ENCODE results near the gene GIMD1. TPM values are rescaled to one million over a fixed set of nuclear protein-coding genes. Genes with fewer than 3 reads are reported as not detected.

The GIMD1 gene
- polyA plus RNA-seq, 1 of the 3 experiments (the other 2 are of a cell fraction): not detected

DNA sequence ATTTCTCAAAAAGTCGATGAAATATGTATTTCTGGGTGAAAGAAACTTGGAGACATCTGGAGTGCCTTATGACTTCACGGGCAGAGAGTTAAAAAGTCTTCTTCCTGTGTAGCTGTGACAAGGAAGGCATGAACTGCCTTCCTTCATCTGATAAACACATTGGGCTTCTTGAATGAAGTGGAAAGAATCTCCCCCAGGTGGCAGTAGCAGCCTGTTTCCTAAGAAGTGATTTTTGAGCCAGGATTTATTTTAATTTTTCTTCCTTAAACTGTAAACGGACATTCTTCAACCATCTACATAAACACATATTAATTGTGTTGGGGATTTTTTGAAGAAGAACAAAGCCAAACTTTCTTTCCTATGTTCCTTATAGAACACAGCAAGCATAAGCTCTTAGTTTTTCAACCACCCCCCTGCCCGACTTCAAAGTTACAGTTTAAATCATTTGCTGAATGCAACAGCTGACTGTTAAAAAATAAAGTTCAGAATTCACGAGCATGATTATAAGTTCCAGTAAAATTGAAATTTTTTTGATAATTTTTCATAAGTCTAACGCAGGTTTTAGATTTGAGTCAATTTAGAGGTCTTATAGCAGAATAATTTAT lies 980 bp upstream of the GIMD1 start:
- WGBS (ENCODE audit: low lambda C conversion rate): 7% methylated on average over 6 of the region's 6 CpGs
- no peaks in the 10 kb centered on the region for H3K36me3 ChIP-seq (replicated peaks in 1 of 2; ENCODE audit: control insufficient read depth in 1 of 2, insufficient read depth in 2 of 2, low read length in 1 of 2)
- no peaks in the 10 kb centered on the region for H3K27me3 ChIP-seq (ENCODE audit: insufficient read depth)
- H3K4me2 ChIP-seq: peak overlapping the region; percentile 20; the same call in 1 of the 2 replicates
- ChIA-PET CTCF (interaction anchor here (0.7 to 2.5 kb wide), 24 partner anchors 10 to 1149 kb away, joined by 3 to 23 read pairs (median 4); partner anchors contain the start of gene TBCK), POLR2A (no interaction called here)
- H3K79me2 ChIP-seq (ENCODE audit: insufficient read depth): no peaks in the 10 kb centered on the region
- H3K4me1 ChIP-seq (ENCODE audit: control insufficient read depth in 1 of 2, insufficient read depth in 2 of 2, low read depth in 1 of 2, low read length in 1 of 2): peaks cover 0 to 8% of the 10 kb centered on the region in 2 experiments; a peak in 2 of 4 replicates
- no peak overlapping the region for H3K9ac ChIP-seq
- no peaks in the 10 kb centered on the region for H4K20me1 ChIP-seq (ENCODE audit: insufficient read depth)
- peaks cover 20% of the 10 kb centered on the region for H3F3A ChIP-seq (replicated peaks; ENCODE audit: insufficient read depth)
- H3K9me3 ChIP-seq: no peaks in the 10 kb centered on the region
- DNase-seq: peak; percentile 14
- peak overlapping the region in 1 of 2 experiments; percentile 21; a peak in 1 of 4 replicates for H3K4me3 ChIP-seq (ENCODE audit: low read depth in 2 of 2, low read length in 1 of 2)
- peak overlapping the region; percentile 28 to 41; a peak in 2 of 4 replicates for H3K27ac ChIP-seq (ENCODE audit: low read depth in 2 of 2, low read length in 1 of 2)
- H3K9me2 ChIP-seq: no peaks in the 10 kb centered on the region
- peak overlapping the region; percentile 81 for H2AFZ ChIP-seq (ENCODE audit: low read depth)
- TF ChIP-seq GATA2 (CRISPR knock-in tag; IDR thresholded peaks at IDR 0.05): no peak
- TF ChIP-seq, protein P1, sequence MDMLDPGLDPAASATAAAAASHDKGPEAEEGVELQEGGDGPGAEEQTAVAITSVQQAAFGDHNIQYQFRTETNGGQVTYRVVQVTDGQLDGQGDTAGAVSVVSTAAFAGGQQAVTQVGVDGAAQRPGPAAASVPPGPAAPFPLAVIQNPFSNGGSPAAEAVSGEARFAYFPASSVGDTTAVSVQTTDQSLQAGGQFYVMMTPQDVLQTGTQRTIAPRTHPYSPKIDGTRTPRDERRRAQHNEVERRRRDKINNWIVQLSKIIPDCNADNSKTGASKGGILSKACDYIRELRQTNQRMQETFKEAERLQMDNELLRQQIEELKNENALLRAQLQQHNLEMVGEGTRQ (IDR thresholded peaks at IDR 0.05; ENCODE audit: borderline replicate concordance, low read depth, low read length): no peak
- no peak for TF ChIP-seq SIN3A (IDR thresholded peaks at IDR 0.05; ENCODE audit: borderline replicate concordance, low read depth, low read length)
- TF ChIP-seq SMC3 (IDR thresholded peaks at IDR 0.05; ENCODE audit: low read depth, low read length): peak; percentile 71
- TF ChIP-seq, protein P2, sequence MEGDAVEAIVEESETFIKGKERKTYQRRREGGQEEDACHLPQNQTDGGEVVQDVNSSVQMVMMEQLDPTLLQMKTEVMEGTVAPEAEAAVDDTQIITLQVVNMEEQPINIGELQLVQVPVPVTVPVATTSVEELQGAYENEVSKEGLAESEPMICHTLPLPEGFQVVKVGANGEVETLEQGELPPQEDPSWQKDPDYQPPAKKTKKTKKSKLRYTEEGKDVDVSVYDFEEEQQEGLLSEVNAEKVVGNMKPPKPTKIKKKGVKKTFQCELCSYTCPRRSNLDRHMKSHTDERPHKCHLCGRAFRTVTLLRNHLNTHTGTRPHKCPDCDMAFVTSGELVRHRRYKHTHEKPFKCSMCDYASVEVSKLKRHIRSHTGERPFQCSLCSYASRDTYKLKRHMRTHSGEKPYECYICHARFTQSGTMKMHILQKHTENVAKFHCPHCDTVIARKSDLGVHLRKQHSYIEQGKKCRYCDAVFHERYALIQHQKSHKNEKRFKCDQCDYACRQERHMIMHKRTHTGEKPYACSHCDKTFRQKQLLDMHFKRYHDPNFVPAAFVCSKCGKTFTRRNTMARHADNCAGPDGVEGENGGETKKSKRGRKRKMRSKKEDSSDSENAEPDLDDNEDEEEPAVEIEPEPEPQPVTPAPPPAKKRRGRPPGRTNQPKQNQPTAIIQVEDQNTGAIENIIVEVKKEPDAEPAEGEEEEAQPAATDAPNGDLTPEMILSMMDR (IDR thresholded peaks at IDR 0.05): peak; percentile 82
- TF ChIP-seq YY1 (IDR thresholded peaks at IDR 0.05; ENCODE audit: low read depth): no peak
- TF ChIP-seq FOSL2 (IDR thresholded peaks at IDR 0.05; ENCODE audit: borderline replicate concordance, low read depth): no peak
- TF ChIP-seq MXI1 (IDR thresholded peaks at IDR 0.05; ENCODE audit: low read depth, low read length): no peak
- TF ChIP-seq, protein P3, sequence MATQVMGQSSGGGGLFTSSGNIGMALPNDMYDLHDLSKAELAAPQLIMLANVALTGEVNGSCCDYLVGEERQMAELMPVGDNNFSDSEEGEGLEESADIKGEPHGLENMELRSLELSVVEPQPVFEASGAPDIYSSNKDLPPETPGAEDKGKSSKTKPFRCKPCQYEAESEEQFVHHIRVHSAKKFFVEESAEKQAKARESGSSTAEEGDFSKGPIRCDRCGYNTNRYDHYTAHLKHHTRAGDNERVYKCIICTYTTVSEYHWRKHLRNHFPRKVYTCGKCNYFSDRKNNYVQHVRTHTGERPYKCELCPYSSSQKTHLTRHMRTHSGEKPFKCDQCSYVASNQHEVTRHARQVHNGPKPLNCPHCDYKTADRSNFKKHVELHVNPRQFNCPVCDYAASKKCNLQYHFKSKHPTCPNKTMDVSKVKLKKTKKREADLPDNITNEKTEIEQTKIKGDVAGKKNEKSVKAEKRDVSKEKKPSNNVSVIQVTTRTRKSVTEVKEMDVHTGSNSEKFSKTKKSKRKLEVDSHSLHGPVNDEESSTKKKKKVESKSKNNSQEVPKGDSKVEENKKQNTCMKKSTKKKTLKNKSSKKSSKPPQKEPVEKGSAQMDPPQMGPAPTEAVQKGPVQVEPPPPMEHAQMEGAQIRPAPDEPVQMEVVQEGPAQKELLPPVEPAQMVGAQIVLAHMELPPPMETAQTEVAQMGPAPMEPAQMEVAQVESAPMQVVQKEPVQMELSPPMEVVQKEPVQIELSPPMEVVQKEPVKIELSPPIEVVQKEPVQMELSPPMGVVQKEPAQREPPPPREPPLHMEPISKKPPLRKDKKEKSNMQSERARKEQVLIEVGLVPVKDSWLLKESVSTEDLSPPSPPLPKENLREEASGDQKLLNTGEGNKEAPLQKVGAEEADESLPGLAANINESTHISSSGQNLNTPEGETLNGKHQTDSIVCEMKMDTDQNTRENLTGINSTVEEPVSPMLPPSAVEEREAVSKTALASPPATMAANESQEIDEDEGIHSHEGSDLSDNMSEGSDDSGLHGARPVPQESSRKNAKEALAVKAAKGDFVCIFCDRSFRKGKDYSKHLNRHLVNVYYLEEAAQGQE (IDR thresholded peaks at IDR 0.05; ENCODE audit: low read depth, low read length): no peak
- TF ChIP-seq FOXJ3 (CRISPR knock-in tag; IDR thresholded peaks at IDR 0.05): no peak
- peak; percentile 78 for TF ChIP-seq RAD21 (IDR thresholded peaks at IDR 0.05; ENCODE audit: low read length)
- no peak for TF ChIP-seq ELF1 (IDR thresholded peaks at IDR 0.05)
- TF ChIP-seq CHD2 (IDR thresholded peaks at IDR 0.05; ENCODE audit: low read length, partially characterized antibody): no peak
- TF ChIP-seq EZH2phosphoT487 (IDR thresholded peaks at IDR 0.05; ENCODE audit: borderline replicate concordance, low read depth): no peak
- TF ChIP-seq MEF2A (IDR thresholded peaks at IDR 0.05; ENCODE audit: borderline replicate concordance, low read depth): no peak
- TF ChIP-seq EP300 (IDR thresholded peaks at IDR 0.05; ENCODE audit: borderline replicate concordance in 1 of 2, low read depth in 1 of 2, low read length in 1 of 2): no peak
- no peak for TF ChIP-seq GABPA (IDR thresholded peaks at IDR 0.05; ENCODE audit: low read depth)
- TF ChIP-seq TCF12 (IDR thresholded peaks at IDR 0.05): peak; percentile 51; the same call in 1 of the 2 replicates
- TF ChIP-seq JUND (IDR thresholded peaks at IDR 0.05): no peak
- no peak for TF ChIP-seq TAF1 (IDR thresholded peaks at IDR 0.05; ENCODE audit: borderline replicate concordance, low read depth, low read length)
- TF ChIP-seq TEAD4 (IDR thresholded peaks at IDR 0.05; ENCODE audit: borderline replicate concordance, insufficient read depth): no peak
- no peak for TF ChIP-seq FOXM1 (IDR thresholded peaks at IDR 0.05; ENCODE audit: low read depth)
- TF ChIP-seq, protein P4, sequence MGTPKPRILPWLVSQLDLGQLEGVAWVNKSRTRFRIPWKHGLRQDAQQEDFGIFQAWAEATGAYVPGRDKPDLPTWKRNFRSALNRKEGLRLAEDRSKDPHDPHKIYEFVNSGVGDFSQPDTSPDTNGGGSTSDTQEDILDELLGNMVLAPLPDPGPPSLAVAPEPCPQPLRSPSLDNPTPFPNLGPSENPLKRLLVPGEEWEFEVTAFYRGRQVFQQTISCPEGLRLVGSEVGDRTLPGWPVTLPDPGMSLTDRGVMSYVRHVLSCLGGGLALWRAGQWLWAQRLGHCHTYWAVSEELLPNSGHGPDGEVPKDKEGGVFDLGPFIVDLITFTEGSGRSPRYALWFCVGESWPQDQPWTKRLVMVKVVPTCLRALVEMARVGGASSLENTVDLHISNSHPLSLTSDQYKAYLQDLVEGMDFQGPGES (IDR thresholded peaks at IDR 0.05; ENCODE audit: low read depth, low read length): no peak
- no peak for TF ChIP-seq NFIC (IDR thresholded peaks at IDR 0.05; ENCODE audit: borderline replicate concordance)
- no peak for TF ChIP-seq POLR2AphosphoS5 (IDR thresholded peaks at IDR 0.05; ENCODE audit: low read depth, low read length)

Data from SK-N-SH (cell line).